WTC11 (cell line): ENCODE results near the gene ARHGAP18. TPM values are rescaled to one million over a fixed set of nuclear protein-coding genes. Genes with fewer than 3 reads are reported as not detected.
A peak's percentile ranks its signal among the peaks of the same experiment; 100 is the strongest.

Source experiments
- ATAC-seq: fragments of 200-7000 bp; cut with Tn5 transposase; 2 replicates; pipeline ENCODE4 v1.10.0; 2021; ENCODE audit warnings: mild to moderate bottlenecking, moderate library complexity
- CTCF ChIA-PET: fragments of 300-600 bp; sonication (Branson Sonifier 250); formaldehyde crosslinking; loops from one replicate; lab custom pipeline; 2021; ENCODE audit warnings: antibody characterized with exemption; lab: Charles Lee
- POLR2A ChIA-PET: fragments of 350-600 bp; sonication (Branson Sonifier 250); formaldehyde crosslinking; loops from one replicate; lab custom pipeline; 2021; ENCODE audit warnings: antibody characterized with exemption; lab: Charles Lee
- DNase-seq: peaks from one replicate; pipeline ENCODE4 v3.0.0; 2021; ENCODE audit warnings: low spot score
- H3K27ac Mint-ChIP-seq: 2 replicates; pipeline ENCODE4 v1.8.0; 2021; ENCODE audit warnings: mixed read lengths
- H3K27me3 Mint-ChIP-seq: 2 replicates; pipeline ENCODE4 v1.8.0; 2021; ENCODE audit warnings: low read depth, mild to moderate bottlenecking, moderate library complexity, mixed read lengths
- H3K36me3 Mint-ChIP-seq: 2 replicates; pipeline ENCODE4 v1.8.0; 2021; ENCODE audit warnings: mixed read lengths
- H3K4me1 Mint-ChIP-seq: 2 replicates; pipeline ENCODE4 v1.8.0; 2022; ENCODE audit warnings: mixed read lengths
- H3K4me3 Mint-ChIP-seq: 2 replicates; pipeline ENCODE4 v1.8.0; 2021; ENCODE audit warnings: mild to moderate bottlenecking, moderate library complexity, mixed read lengths
- H3K9me3 Mint-ChIP-seq: 2 replicates; pipeline ENCODE4 v1.8.0; 2021; ENCODE audit warnings: mixed read lengths
- ATF2 ChIP-seq: sonication (generic); formaldehyde crosslinking; IDR thresholded peaks from 2 replicates; pipeline ENCODE4 v1.8.1; 2022; ENCODE audit warnings: low read depth, missing genetic modification reagents, borderline replicate concordance
- CREB1 ChIP-seq: sonication (generic); formaldehyde crosslinking; IDR thresholded peaks from 2 replicates; pipeline ENCODE4 v1.8.0; 2023; ENCODE audit warnings: mild to moderate bottlenecking, missing genetic modification reagents
- ESRRA ChIP-seq: sonication (generic); formaldehyde crosslinking; IDR thresholded peaks from 2 replicates; pipeline ENCODE4 v1.8.1; 2022; ENCODE audit warnings: mild to moderate bottlenecking, missing genetic modification reagents, borderline replicate concordance
- GRHL2 ChIP-seq: fragments of 250-450 bp; sonication (Bioruptor Pico); IDR thresholded peaks from 2 replicates; pipeline ENCODE4 v1.8.0; 2022; ENCODE audit warnings: mild to moderate bottlenecking, moderate library complexity; ENCODE audit not compliant: insufficient replicate concordance, severe bottlenecking
- GTF2I ChIP-seq: fragments of 250-450 bp; sonication (Bioruptor Pico); conservative IDR thresholded peaks from 2 replicates; pipeline ENCODE4 v1.4.0; 2021; ENCODE audit warnings: mild to moderate bottlenecking
- KAT7 ChIP-seq: sonication (generic); formaldehyde crosslinking; IDR thresholded peaks from 2 replicates; pipeline ENCODE4 v1.8.1; 2023; ENCODE audit warnings: missing genetic modification reagents, mild to moderate bottlenecking, borderline replicate concordance
- MYBL2 ChIP-seq: sonication (generic); formaldehyde crosslinking; IDR thresholded peaks from 2 replicates; pipeline ENCODE4 v1.8.1; 2023; ENCODE audit warnings: mild to moderate bottlenecking, moderate library complexity, missing genetic modification reagents
- SP1 ChIP-seq: sonication (generic); formaldehyde crosslinking; conservative IDR thresholded peaks from 2 replicates; pipeline ENCODE4 v1.8.1; 2022; ENCODE audit warnings: missing genetic modification reagents
- TEAD1 ChIP-seq: sonication (generic); formaldehyde crosslinking; IDR thresholded peaks from 2 replicates; pipeline ENCODE4 v1.8.0; 2022; ENCODE audit warnings: mild to moderate bottlenecking, missing genetic modification reagents
- USF1 ChIP-seq: sonication (generic); formaldehyde crosslinking; IDR thresholded peaks from 2 replicates; pipeline ENCODE4 v1.8.0; 2022; ENCODE audit warnings: mild to moderate bottlenecking, missing genetic modification reagents
- ZBTB21 ChIP-seq: sonication (generic); formaldehyde crosslinking; IDR thresholded peaks from 2 replicates; pipeline ENCODE4 v1.8.1; 2023; ENCODE audit warnings: mild to moderate bottlenecking, missing genetic modification reagents, borderline replicate concordance
- ZNF263 ChIP-seq: sonication (generic); formaldehyde crosslinking; IDR thresholded peaks from 2 replicates; pipeline ENCODE4 v1.8.1; 2022; ENCODE audit warnings: low read depth, mild to moderate bottlenecking, moderate library complexity, missing genetic modification reagents
- ZNF416 ChIP-seq: fragments of 250-450 bp; sonication (Bioruptor Pico); IDR thresholded peaks from 2 replicates; pipeline ENCODE4 v1.9.0; 2021; ENCODE audit warnings: mild to moderate bottlenecking, inconsistent platforms
- ZNF532 ChIP-seq: fragments of 250-450 bp; sonication (Bioruptor Pico); IDR thresholded peaks from 2 replicates; pipeline ENCODE4 v1.9.0; 2021; ENCODE audit warnings: mild to moderate bottlenecking, borderline replicate concordance
- ZNF671 ChIP-seq: fragments of 250-450 bp; sonication (Bioruptor Pico); IDR thresholded peaks from 2 replicates; pipeline ENCODE4 v1.8.0; 2021; ENCODE audit warnings: mild to moderate bottlenecking
- total RNA-seq: library from RNA; stranded (reverse); gene quantifications from 3 replicates; pipeline ENCODE4 v1.2.3, GENCODE V29; 2021
- TF ChIP-seq, protein P1 (sequence below): sonication (generic); formaldehyde crosslinking; IDR thresholded peaks from 2 replicates; pipeline ENCODE4 v1.8.1; 2023; ENCODE audit warnings: mild to moderate bottlenecking, missing genetic modification reagents, moderate library complexity
- TF ChIP-seq, protein P2 (sequence below): sonication (generic); formaldehyde crosslinking; IDR thresholded peaks from 2 replicates; pipeline ENCODE4 v1.8.1; 2022; ENCODE audit warnings: low read depth, mild to moderate bottlenecking, moderate library complexity, missing genetic modification reagents, borderline replicate concordance
- TF ChIP-seq, protein P3 (sequence below): sonication (generic); formaldehyde crosslinking; IDR thresholded peaks from 2 replicates; pipeline ENCODE4 v1.8.0; 2022; ENCODE audit warnings: missing genetic modification reagents
- TF ChIP-seq, protein P4 (sequence below): fragments of 250-450 bp; sonication (Bioruptor Pico); IDR thresholded peaks from 2 replicates; pipeline ENCODE4 v1.9.0; 2021; ENCODE audit warnings: mild to moderate bottlenecking
- TF ChIP-seq, protein P5 (sequence below): sonication (generic); formaldehyde crosslinking; conservative IDR thresholded peaks from 2 replicates; pipeline ENCODE4 v1.8.1; 2022; ENCODE audit warnings: mild to moderate bottlenecking, missing genetic modification reagents

The ARHGAP18 gene
- total RNA-seq, 1 experiment from 2014 or later, result 4.6 TPM

DNA sequence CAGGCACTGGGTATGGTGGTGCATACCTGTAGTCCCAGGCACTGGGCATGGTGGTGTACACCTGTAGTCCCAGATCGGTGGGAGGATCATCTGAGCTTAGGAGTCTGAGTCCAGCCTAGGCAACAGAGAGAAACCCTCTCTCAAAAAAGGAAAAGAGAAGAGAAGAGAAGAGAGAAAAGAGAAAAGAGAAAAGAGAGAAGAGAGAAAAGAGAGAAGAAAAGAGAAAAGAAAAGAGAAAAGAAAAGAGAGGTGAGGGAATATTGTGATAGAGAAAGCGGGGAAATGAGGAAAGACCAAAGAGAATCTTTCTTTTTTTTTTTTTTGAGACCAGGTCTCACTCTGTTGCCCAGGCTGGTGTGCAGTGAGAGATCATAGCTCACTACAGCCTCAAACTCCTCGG is 108.7 kb downstream of the ARHGAP18 start:
- Mint-ChIP-seq H3K4me3 (no peak overlapping the region), H3K9me3 (no peaks in the 10 kb centered on the region), H3K4me1 (peaks cover 11% of the 10 kb centered on the region; the same call in 1 of the 2 replicates), H3K27ac (0 out of 2 replicates have a peak overlapping the region, but pooled peaks have one; percentile 12), H3K27me3 (no peaks in the 10 kb centered on the region), H3K36me3 (no peaks in the 10 kb centered on the region)
- TF ChIP-seq ATF2 (CRISPR knock-in tag) (no peak), CREB1 (no peak), USF1 (CRISPR knock-in tag) (no peak), ZNF263 (CRISPR knock-in tag) (no peak), TEAD1 (CRISPR knock-in tag) (no peak), ESRRA (CRISPR knock-in tag) (no peak), GRHL2 (no peak), MYBL2 (CRISPR knock-in tag) (no peak), GTF2I (CRISPR knock-in tag) (no peak), SP1 (no peak), ZNF671 (CRISPR knock-in tag) (no peak)
- TF ChIP-seq, protein P1, sequence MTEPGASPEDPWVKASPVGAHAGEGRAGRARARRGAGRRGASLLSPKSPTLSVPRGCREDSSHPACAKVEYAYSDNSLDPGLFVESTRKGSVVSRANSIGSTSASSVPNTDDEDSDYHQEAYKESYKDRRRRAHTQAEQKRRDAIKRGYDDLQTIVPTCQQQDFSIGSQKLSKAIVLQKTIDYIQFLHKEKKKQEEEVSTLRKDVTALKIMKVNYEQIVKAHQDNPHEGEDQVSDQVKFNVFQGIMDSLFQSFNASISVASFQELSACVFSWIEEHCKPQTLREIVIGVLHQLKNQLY (CRISPR knock-in tag), result no peak
- TF ChIP-seq, protein P2, sequence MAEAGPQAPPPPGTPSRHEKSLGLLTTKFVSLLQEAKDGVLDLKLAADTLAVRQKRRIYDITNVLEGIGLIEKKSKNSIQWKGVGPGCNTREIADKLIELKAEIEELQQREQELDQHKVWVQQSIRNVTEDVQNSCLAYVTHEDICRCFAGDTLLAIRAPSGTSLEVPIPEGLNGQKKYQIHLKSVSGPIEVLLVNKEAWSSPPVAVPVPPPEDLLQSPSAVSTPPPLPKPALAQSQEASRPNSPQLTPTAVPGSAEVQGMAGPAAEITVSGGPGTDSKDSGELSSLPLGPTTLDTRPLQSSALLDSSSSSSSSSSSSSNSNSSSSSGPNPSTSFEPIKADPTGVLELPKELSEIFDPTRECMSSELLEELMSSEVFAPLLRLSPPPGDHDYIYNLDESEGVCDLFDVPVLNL, result no peak
- TF ChIP-seq, protein P3, sequence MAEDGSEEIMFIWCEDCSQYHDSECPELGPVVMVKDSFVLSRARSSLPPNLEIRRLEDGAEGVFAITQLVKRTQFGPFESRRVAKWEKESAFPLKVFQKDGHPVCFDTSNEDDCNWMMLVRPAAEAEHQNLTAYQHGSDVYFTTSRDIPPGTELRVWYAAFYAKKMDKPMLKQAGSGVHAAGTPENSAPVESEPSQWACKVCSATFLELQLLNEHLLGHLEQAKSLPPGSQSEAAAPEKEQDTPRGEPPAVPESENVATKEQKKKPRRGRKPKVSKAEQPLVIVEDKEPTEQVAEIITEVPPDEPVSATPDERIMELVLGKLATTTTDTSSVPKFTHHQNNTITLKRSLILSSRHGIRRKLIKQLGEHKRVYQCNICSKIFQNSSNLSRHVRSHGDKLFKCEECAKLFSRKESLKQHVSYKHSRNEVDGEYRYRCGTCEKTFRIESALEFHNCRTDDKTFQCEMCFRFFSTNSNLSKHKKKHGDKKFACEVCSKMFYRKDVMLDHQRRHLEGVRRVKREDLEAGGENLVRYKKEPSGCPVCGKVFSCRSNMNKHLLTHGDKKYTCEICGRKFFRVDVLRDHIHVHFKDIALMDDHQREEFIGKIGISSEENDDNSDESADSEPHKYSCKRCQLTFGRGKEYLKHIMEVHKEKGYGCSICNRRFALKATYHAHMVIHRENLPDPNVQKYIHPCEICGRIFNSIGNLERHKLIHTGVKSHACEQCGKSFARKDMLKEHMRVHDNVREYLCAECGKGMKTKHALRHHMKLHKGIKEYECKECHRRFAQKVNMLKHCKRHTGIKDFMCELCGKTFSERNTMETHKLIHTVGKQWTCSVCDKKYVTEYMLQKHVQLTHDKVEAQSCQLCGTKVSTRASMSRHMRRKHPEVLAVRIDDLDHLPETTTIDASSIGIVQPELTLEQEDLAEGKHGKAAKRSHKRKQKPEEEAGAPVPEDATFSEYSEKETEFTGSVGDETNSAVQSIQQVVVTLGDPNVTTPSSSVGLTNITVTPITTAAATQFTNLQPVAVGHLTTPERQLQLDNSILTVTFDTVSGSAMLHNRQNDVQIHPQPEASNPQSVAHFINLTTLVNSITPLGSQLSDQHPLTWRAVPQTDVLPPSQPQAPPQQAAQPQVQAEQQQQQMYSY (CRISPR knock-in tag), result no peak
- TF ChIP-seq, protein P4, sequence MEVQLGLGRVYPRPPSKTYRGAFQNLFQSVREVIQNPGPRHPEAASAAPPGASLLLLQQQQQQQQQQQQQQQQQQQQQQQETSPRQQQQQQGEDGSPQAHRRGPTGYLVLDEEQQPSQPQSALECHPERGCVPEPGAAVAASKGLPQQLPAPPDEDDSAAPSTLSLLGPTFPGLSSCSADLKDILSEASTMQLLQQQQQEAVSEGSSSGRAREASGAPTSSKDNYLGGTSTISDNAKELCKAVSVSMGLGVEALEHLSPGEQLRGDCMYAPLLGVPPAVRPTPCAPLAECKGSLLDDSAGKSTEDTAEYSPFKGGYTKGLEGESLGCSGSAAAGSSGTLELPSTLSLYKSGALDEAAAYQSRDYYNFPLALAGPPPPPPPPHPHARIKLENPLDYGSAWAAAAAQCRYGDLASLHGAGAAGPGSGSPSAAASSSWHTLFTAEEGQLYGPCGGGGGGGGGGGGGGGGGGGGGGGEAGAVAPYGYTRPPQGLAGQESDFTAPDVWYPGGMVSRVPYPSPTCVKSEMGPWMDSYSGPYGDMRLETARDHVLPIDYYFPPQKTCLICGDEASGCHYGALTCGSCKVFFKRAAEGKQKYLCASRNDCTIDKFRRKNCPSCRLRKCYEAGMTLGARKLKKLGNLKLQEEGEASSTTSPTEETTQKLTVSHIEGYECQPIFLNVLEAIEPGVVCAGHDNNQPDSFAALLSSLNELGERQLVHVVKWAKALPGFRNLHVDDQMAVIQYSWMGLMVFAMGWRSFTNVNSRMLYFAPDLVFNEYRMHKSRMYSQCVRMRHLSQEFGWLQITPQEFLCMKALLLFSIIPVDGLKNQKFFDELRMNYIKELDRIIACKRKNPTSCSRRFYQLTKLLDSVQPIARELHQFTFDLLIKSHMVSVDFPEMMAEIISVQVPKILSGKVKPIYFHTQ (CRISPR knock-in tag), result no peak
- ATAC-seq (no peak), DNase-seq (no peak)
- ChIA-PET POLR2A (no interaction called here), CTCF (interaction anchor here (0.6 to 0.7 kb wide), 3 partner anchors 13 to 417 kb away, joined by 3 read pairs; no protein-coding TSS in a partner anchor)

DNA sequence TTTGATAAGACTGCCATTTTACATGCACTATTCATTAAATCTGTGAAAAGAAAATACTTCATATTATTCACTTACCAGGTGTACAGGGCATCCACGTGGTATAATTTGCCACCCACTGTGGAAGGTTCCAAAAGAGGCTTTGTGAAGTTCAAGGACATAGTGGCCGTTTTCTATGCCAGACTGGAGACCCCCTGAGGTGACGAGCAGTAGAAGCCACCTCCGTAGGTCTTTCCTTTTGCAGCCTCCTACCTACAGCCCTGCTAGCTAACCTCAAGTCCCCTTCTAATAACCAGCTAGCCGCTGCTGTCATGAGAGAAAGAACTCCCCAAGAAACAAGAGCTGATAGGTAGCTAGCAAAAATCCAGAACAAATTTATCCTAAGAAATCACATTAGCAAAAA is 110.5 kb downstream of the ARHGAP18 start:
- ChIA-PET CTCF (interaction anchor here (1.1 to 1.5 kb wide), 2 partner anchors 175 to 422 kb away, joined by 6 read pairs; no protein-coding TSS in a partner anchor), POLR2A (no interaction called here)
- ATAC-seq, result peak; percentile 73
- Mint-ChIP-seq H3K27me3 (no peaks in the 10 kb centered on the region), H3K9me3 (no peaks in the 10 kb centered on the region), H3K27ac (no peak overlapping the region), H3K4me3 (no peak overlapping the region), H3K36me3 (no peaks in the 10 kb centered on the region), H3K4me1 (peaks cover 7% of the 10 kb centered on the region; the same call in 1 of the 2 replicates)
- peak; percentile 19 for DNase-seq
- TF ChIP-seq, protein P5, sequence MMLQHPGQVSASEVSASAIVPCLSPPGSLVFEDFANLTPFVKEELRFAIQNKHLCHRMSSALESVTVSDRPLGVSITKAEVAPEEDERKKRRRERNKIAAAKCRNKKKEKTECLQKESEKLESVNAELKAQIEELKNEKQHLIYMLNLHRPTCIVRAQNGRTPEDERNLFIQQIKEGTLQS (CRISPR knock-in tag), result no peak
- TF ChIP-seq ESRRA (CRISPR knock-in tag) (no peak), ZNF532 (CRISPR knock-in tag) (no peak), ZNF263 (CRISPR knock-in tag) (no peak), CREB1 (no peak), ZNF416 (CRISPR knock-in tag) (no peak), KAT7 (CRISPR knock-in tag) (no peak), ZBTB21 (CRISPR knock-in tag) (no peak)
